HepG2 (cell line): ENCODE results near the gene SRGAP3. TPM values are rescaled to one million over a fixed set of nuclear protein-coding genes. Genes with fewer than 3 reads are reported as not detected.

Experiments used
- ATAC-seq: fragments of 200-7000 bp; cut with Tn5 transposase; 3 replicates; pipeline ENCODE4 v1.9.1; 2020; ENCODE audit warnings: mild to moderate bottlenecking, moderate library complexity
- BruUV-seq: library from RNA; stranded (reverse); fragments of 400-500 nt; replicated peaks from 2 replicates; lab custom pipeline; 2021; lab: Mats Ljungman, UMichigan
- CTCF ChIA-PET: fragments of 300-600 bp; formaldehyde crosslinking; extraction: SDS; loops from one replicate; lab custom pipeline; 2021; ENCODE audit warnings: low total read pairs, inconsistent platforms, low intra/inter-chr PET ratio; lab: Yijun Ruan, JAX
- POLR2A ChIA-PET: fragments of 350-600 bp; sonication (Branson Sonifier 250); formaldehyde crosslinking; loops from one replicate; lab custom pipeline; 2020; ENCODE audit warnings: antibody characterized with exemption, inconsistent platforms; lab: Yijun Ruan, JAX
- DNase-seq: peaks from one replicate; pipeline ENCODE4 v3.0.0-alpha.2; 2015; ENCODE audit warnings: low spot score
- FAIRE-seq: peaks from 3 replicates; lab custom pipeline; 2011; peaks lifted over from hg19 to GRCh38; lab: Jason Lieb, UNC
- H2AFZ ChIP-seq: one replicate; pipeline ENCODE4 v1.6.1; 2011; ENCODE audit warnings: low read length, inconsistent platforms
- H3K27ac ChIP-seq: fragments of 300-600 bp; 3 replicates; pipeline ENCODE4 v1.8.0; 2011; ENCODE audit warnings: mixed run types, mild to moderate bottlenecking, mixed read lengths, low read length, inconsistent platforms; ENCODE audit not compliant: insufficient read depth; ENCODE audit errors: extremely low read length
- H3K27me3 ChIP-seq, 2 experiments: fragments of 200-600 bp in 1 of 2; 2 replicates in 1 of 2; 3 replicates in 1 of 2; pipeline versions ENCODE4 v1.6.0 to v1.8.0; 2011; ENCODE audit warnings: low read length in 2 of 2, mild to moderate bottlenecking in 2 of 2, moderate library complexity in 2 of 2, inconsistent platforms in 1 of 2; ENCODE audit not compliant: insufficient read depth in 2 of 2, control insufficient read depth in 1 of 2
- H3K36me3 ChIP-seq, 2 experiments: fragments of 200-600 bp in 1 of 2; replicated peaks in 1 of 2; 2 replicates in 1 of 2; 3 replicates in 1 of 2; pipeline versions ENCODE4 v1.5.1 to v1.8.0; 2011; ENCODE audit warnings: low read length in 2 of 2, inconsistent platforms in 1 of 2; ENCODE audit not compliant: insufficient read depth in 2 of 2, control insufficient read depth in 1 of 2
- H3K4me1 ChIP-seq: 2 replicates; pipeline ENCODE4 v1.5.1; 2012; ENCODE audit warnings: low read length, inconsistent platforms; ENCODE audit not compliant: insufficient read depth
- H3K4me2 ChIP-seq: 2 replicates; pipeline ENCODE4 v1.6.0; 2011; ENCODE audit warnings: low read depth, low read length, inconsistent platforms
- H3K4me3 ChIP-seq, 3 experiments: fragments of 200-600 bp in 1 of 3; sonication (generic), shearing (Covaris generic) in 1 of 3; replicated peaks in 1 of 3; 2 replicates each; pipeline ENCODE4 v1.5.1; 2011 to 2016; ENCODE audit warnings: low read length in 3 of 3, inconsistent platforms in 2 of 3, low read depth in 2 of 3, mild to moderate bottlenecking in 2 of 3, control low read depth in 1 of 3, mixed read lengths in 1 of 3; ENCODE audit not compliant: insufficient read depth in 1 of 3
- H3K79me2 ChIP-seq: one replicate; pipeline ENCODE4 v1.6.1; 2011; ENCODE audit warnings: low read length, inconsistent platforms; ENCODE audit not compliant: insufficient read depth
- H3K9ac ChIP-seq: 2 replicates; pipeline ENCODE4 v1.6.0; 2011; ENCODE audit warnings: mild to moderate bottlenecking, low read depth, low read length, inconsistent platforms; ENCODE audit not compliant: insufficient read depth
- H3K9me3 ChIP-seq: 2 replicates; pipeline ENCODE4 v1.5.1; 2012; ENCODE audit warnings: mild to moderate bottlenecking, low read length
- H4K20me1 ChIP-seq: 2 replicates; pipeline ENCODE4 v1.6.0; 2011; ENCODE audit warnings: inconsistent platforms, mild to moderate bottlenecking, low read length, moderate library complexity; ENCODE audit not compliant: insufficient read depth
- ARID2 ChIP-seq: sonication (generic); formaldehyde crosslinking; IDR thresholded peaks from 2 replicates; pipeline ENCODE4 v1.8.1; 2022; ENCODE audit warnings: mild to moderate bottlenecking, missing genetic modification reagents, borderline replicate concordance
- ATF7-NPFF ChIP-seq: sonication (generic); formaldehyde crosslinking; IDR thresholded peaks from 2 replicates; pipeline ENCODE4 v1.8.1; 2023; ENCODE audit warnings: mild to moderate bottlenecking, low read depth, missing genetic modification reagents, moderate library complexity
- CBX1 ChIP-seq: IDR thresholded peaks from one replicate; pipeline ENCODE4 v1.6.1; 2016; ENCODE audit warnings: antibody characterized with exemption, low read depth
- CEBPG ChIP-seq: IDR thresholded peaks from 2 replicates; pipeline ENCODE4 v1.6.1; 2016
- ETV5 ChIP-seq: IDR thresholded peaks from 2 replicates; pipeline ENCODE4 v1.6.1; 2018; ENCODE audit warnings: missing biosample characterization, missing genetic modification reagents, inconsistent platforms, borderline replicate concordance
- HHEX ChIP-seq: IDR thresholded peaks from 2 replicates; pipeline ENCODE4 v1.6.1; 2016; ENCODE audit warnings: control low read depth
- IRF9 ChIP-seq: sonication (generic); formaldehyde crosslinking; IDR thresholded peaks from 2 replicates; pipeline ENCODE4 v1.8.0; 2022; ENCODE audit warnings: missing genetic modification reagents, mild to moderate bottlenecking, borderline replicate concordance
- LCORL ChIP-seq, 2 experiments: fragments of 450-650 bp in 1 of 2; sonication (generic) in 1 of 2; formaldehyde crosslinking in 1 of 2; IDR thresholded peaks; 2 replicates each; pipeline versions ENCODE4 v1.5.0 to v1.6.1; 2017 to 2020; ENCODE audit warnings: antibody characterized with exemption in 1 of 2, missing genetic modification reagents in 1 of 2
- MTA1 ChIP-seq: sonication (generic); formaldehyde crosslinking; IDR thresholded peaks from 2 replicates; pipeline ENCODE4 v1.4.0; 2020; ENCODE audit warnings: missing genetic modification reagents, mild to moderate bottlenecking, borderline replicate concordance
- SRSF1 ChIP-seq: fragments of 200-400 bp; formaldehyde crosslinking; optimal IDR thresholded peaks from 2 replicates; pipeline ENCODE3; 2017; ENCODE audit warnings: mild to moderate bottlenecking, low read depth, low read length, moderate library complexity
- ZBTB44 ChIP-seq: sonication (generic); formaldehyde crosslinking; IDR thresholded peaks from 2 replicates; pipeline ENCODE4 v1.4.0; 2020; ENCODE audit warnings: missing genetic modification reagents
- ZBTB49 ChIP-seq: sonication (generic); formaldehyde crosslinking; IDR thresholded peaks from 2 replicates; pipeline ENCODE4 v1.4.0; 2020; ENCODE audit warnings: missing genetic modification reagents, borderline replicate concordance
- ZFX ChIP-seq: sonication (generic); formaldehyde crosslinking; IDR thresholded peaks from 2 replicates; pipeline ENCODE4 v1.4.0; 2020; ENCODE audit warnings: mild to moderate bottlenecking, low read depth, missing genetic modification reagents, moderate library complexity
- ZMYM2 ChIP-seq: sonication (generic); formaldehyde crosslinking; IDR thresholded peaks from 2 replicates; pipeline ENCODE4 v1.8.0; 2022; ENCODE audit warnings: mild to moderate bottlenecking, missing genetic modification reagents
- ZNF138 ChIP-seq: sonication (generic); formaldehyde crosslinking; IDR thresholded peaks from 2 replicates; pipeline ENCODE4 v1.5.0; 2020; ENCODE audit warnings: mild to moderate bottlenecking, low read depth, missing genetic modification reagents
- ZSCAN30 ChIP-seq: sonication (generic); formaldehyde crosslinking; IDR thresholded peaks from 2 replicates; pipeline ENCODE4 v1.5.0; 2020; ENCODE audit warnings: mild to moderate bottlenecking, missing genetic modification reagents
- WGBS: methylation state at CpG from one replicate; pipeline ENCODE4 v1.1.6; 2017; ENCODE audit warnings: low lambda C conversion rate; 5-methylcytosine and 5-hydroxymethylcytosine counted together
- in situ Hi-C: cut with HindIII; loops from 2 replicates; pipeline ENCODE4 v1.10.0; 2017; ENCODE audit warnings: low pct_unique_long_range_greater_than_20kb; ENCODE audit not compliant: extremely low pct_ligation_motif_present
- intact Hi-C: fragments of 100-400 bp; cut with micrococcal nuclease; formaldehyde crosslinking; loops from one replicate; pipeline ENCODE4 v1.10.0; 2022; ENCODE audit not compliant: unreplicated experiment
- polyA plus RNA-seq, 8 experiments: library from polyadenylated mRNA; depleted of rRNA in 3 of 8; stranded (reverse) in 7 of 8; unstranded in 1 of 8; fragments of >200 nt; fragmentation: Illumina TruSeq in 4 of 8; extraction: Trizol in 4 of 8; gene quantifications; 2 replicates each; pipeline versions ENCODE4 v1.2.1 to v1.2.3, GENCODE V29; 2011 to 2016; ENCODE audit warnings: low read depth in 4 of 8, missing spikeins in 1 of 8, mixed read lengths in 1 of 8; ENCODE audit not compliant: insufficient read depth in 1 of 8
- total RNA-seq, 5 experiments: library from RNA; depleted of rRNA; stranded (reverse); fragments of >200 nt; fragmentation: Illumina TruSeq; extraction: Trizol; gene quantifications; 2 replicates each; pipeline ENCODE4 v1.2.3, GENCODE V29; 2016; ENCODE audit warnings: low read depth in 1 of 5
- TF ChIP-seq, protein P1 (sequence below): sonication (generic); formaldehyde crosslinking; IDR thresholded peaks from 2 replicates; pipeline ENCODE4 v1.8.0; 2023; ENCODE audit warnings: mild to moderate bottlenecking, missing genetic modification reagents
- TF ChIP-seq, protein P2 (sequence below): sonication (generic); formaldehyde crosslinking; IDR thresholded peaks from 2 replicates; pipeline ENCODE4 v1.5.0; 2020; ENCODE audit warnings: missing genetic modification reagents, mild to moderate bottlenecking, borderline replicate concordance

Gene SRGAP3
- total and polyA plus RNA-seq, 2 of the 13 experiments (the other 11 are each of a cell fraction or from before 2014, with no cell fraction given) = 1.2 to 1.4 TPM

DNA sequence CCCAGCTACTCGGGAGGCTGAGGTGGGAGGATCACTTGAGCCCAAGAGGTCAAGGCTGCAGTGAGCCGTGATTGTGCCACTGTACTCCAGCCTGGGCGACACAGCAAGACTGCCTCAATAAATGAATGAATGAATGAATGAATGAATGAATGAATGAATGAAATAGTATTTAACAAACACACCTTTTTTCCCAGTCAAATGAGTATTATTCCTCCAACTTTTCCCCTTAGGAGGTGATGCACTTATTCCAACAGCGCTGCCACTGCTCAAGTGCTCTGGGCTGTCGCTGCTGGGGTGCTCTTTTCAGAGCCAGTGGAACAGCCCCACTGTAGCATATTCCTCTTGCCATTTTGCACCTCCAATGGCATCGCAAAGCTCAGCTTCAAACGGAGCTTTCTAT lies 219.4 kb downstream of the SRGAP3 start:
- BruUV-seq = no TSS peak
- 61% methylated on average over 7 of the region's 7 CpGs for WGBS
- H3K4me3 ChIP-seq = no peak overlapping the region
- CTCF ChIA-PET = no interaction called here
- H3K9ac ChIP-seq = no peak overlapping the region
- H3K79me2 ChIP-seq = no peaks in the 10 kb centered on the region
- H4K20me1 ChIP-seq = no peaks in the 10 kb centered on the region
- no peaks in the 10 kb centered on the region for H3K36me3 ChIP-seq
- DNase-seq = no peak
- H3K4me1 ChIP-seq = no peaks in the 10 kb centered on the region
- POLR2A ChIA-PET = no interaction called here
- H3K4me2 ChIP-seq = no peak overlapping the region
- no peak overlapping the region for H3K27ac ChIP-seq
- no peaks in the 10 kb centered on the region for H3K9me3 ChIP-seq
- no peaks in the 10 kb centered on the region; a peak in 1 of 5 replicates for H3K27me3 ChIP-seq
- ATAC-seq = no peak
- no peak overlapping the region for H2AFZ ChIP-seq
- intact Hi-C loops = no loop called here
- in situ Hi-C loops = no loop called here
- FAIRE-seq = no peak
- TF ChIP-seq MTA1 (CRISPR knock-in tag) (no peak), CBX1 (no peak), ZBTB49 (CRISPR knock-in tag) (no peak), HHEX (CRISPR knock-in tag) (no peak), ZSCAN30 (CRISPR knock-in tag) (no peak), ATF7-NPFF (CRISPR knock-in tag) (no peak), ZNF138 (CRISPR knock-in tag) (no peak), ZFX (CRISPR knock-in tag) (no peak), SRSF1 (no peak), ETV5 (CRISPR knock-in tag) (no peak), LCORL (IDR thresholded peaks at IDR 0.05) (no peak), LCORL (CRISPR knock-in tag; IDR thresholded peaks at IDR 0.05) (no peak), CEBPG (CRISPR knock-in tag) (no peak), ZMYM2 (CRISPR knock-in tag) (no peak), ARID2 (no peak), IRF9 (CRISPR knock-in tag) (no peak), ZBTB44 (CRISPR knock-in tag) (no peak)
- TF ChIP-seq, protein P1, sequence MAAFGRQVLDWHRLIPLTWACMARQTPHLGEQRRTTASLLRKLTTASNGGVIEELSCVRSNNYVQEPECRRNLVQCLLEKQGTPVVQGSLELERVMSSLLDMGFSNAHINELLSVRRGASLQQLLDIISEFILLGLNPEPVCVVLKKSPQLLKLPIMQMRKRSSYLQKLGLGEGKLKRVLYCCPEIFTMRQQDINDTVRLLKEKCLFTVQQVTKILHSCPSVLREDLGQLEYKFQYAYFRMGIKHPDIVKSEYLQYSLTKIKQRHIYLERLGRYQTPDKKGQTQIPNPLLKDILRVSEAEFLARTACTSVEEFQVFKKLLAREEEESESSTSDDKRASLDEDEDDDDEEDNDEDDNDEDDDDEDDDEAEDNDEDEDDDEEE (CRISPR knock-in tag) = no peak
- TF ChIP-seq, protein P2, sequence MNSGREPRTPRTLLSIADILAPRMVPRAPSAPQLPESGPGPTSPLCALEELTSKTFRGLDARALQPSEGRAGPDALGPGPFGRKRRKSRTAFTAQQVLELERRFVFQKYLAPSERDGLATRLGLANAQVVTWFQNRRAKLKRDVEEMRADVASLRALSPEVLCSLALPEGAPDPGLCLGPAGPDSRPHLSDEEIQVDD = no peak
